Measurements from ENCODE around the gene MRPS25.

MRPS25 gene

GRCh38 chr3:15042936-15043335 is 22.2 kb downstream of the MRPS25 start:
- WGBS, result 100% methylated on average over 3 of the region's 3 CpGs
- Histone ChIP-seq H3K9me3 (ENCODE audit: insufficient read depth, low read depth, low read length) (no peaks in the 10 kb centered on the region), H3K27ac (ENCODE audit: low read depth, low read length) (no peak overlapping the region), H3K27me3 (ENCODE audit: insufficient read depth, low read length) (no peaks in the 10 kb centered on the region), H3K4me1 (ENCODE audit: insufficient read depth, low read length) (no peaks in the 10 kb centered on the region), H3K9ac (ENCODE audit: low read depth, low read length) (no peak overlapping the region), H3K4me3 (ENCODE audit: low read length) (no peak overlapping the region), H3K36me3 (ENCODE audit: insufficient read depth, low read length) (peaks cover 100% of the 10 kb centered on the region)

- Histone ChIP-seq H3K9ac (ENCODE audit: low read depth, low read length) (no peak overlapping the region), H3K4me1 (ENCODE audit: insufficient read depth, low read length) (no peaks in the 10 kb centered on the region), H3K36me3 (ENCODE audit: insufficient read depth, low read length) (peaks cover 100% of the 10 kb centered on the region), H3K27me3 (ENCODE audit: insufficient read depth, low read length) (no peaks in the 10 kb centered on the region), H3K4me3 (ENCODE audit: low read length) (no peak overlapping the region), H3K9me3 (ENCODE audit: insufficient read depth, low read depth, low read length) (no peaks in the 10 kb centered on the region), H3K27ac (ENCODE audit: low read depth, low read length) (no peak overlapping the region)
- 98% methylated on average over 3 of the region's 3 CpGs for WGBS
Measured at GRCh38 chr3:15041950-15042349, 23.2 kb downstream of the MRPS25 start.

GRCh38 chr3:15040844-15041243 is 24.3 kb downstream of the MRPS25 start:
- H3K27me3 ChIP-seq (ENCODE audit: insufficient read depth, low read length), result no peaks in the 10 kb centered on the region
- H3K9me3 ChIP-seq (ENCODE audit: insufficient read depth, low read depth, low read length), result no peaks in the 10 kb centered on the region
- no peak overlapping the region for H3K4me3 ChIP-seq (ENCODE audit: low read length)
- no peaks in the 10 kb centered on the region for H3K4me1 ChIP-seq (ENCODE audit: insufficient read depth, low read length)
- no peak overlapping the region for H3K9ac ChIP-seq (ENCODE audit: low read depth, low read length)
- WGBS, result 93% methylated on average over 3 of the region's 3 CpGs
- peaks cover 98% of the 10 kb centered on the region for H3K36me3 ChIP-seq (ENCODE audit: insufficient read depth, low read length)
- H3K27ac ChIP-seq (ENCODE audit: low read depth, low read length), result no peak overlapping the region

GRCh38 chr3:15038306-15038705 is 26.8 kb downstream of the MRPS25 start:
- Histone ChIP-seq H3K27me3 (ENCODE audit: insufficient read depth, low read length) (no peaks in the 10 kb centered on the region), H3K4me1 (ENCODE audit: insufficient read depth, low read length) (no peaks in the 10 kb centered on the region), H3K36me3 (ENCODE audit: insufficient read depth, low read length) (peaks cover 96% of the 10 kb centered on the region), H3K9ac (ENCODE audit: low read depth, low read length) (no peak overlapping the region), H3K27ac (ENCODE audit: low read depth, low read length) (no peak overlapping the region), H3K4me3 (ENCODE audit: low read length) (no peak overlapping the region), H3K9me3 (ENCODE audit: insufficient read depth, low read depth, low read length) (no peaks in the 10 kb centered on the region)
- 94% methylated on average over 6 of the region's 6 CpGs for WGBS

- Histone ChIP-seq H3K9me3 (ENCODE audit: insufficient read depth, low read depth, low read length) (no peaks in the 10 kb centered on the region), H3K4me1 (ENCODE audit: insufficient read depth, low read length) (no peaks in the 10 kb centered on the region), H3K27me3 (ENCODE audit: insufficient read depth, low read length) (no peaks in the 10 kb centered on the region), H3K9ac (ENCODE audit: low read depth, low read length) (no peak overlapping the region), H3K4me3 (ENCODE audit: low read length) (no peak overlapping the region), H3K27ac (ENCODE audit: low read depth, low read length) (no peak overlapping the region), H3K36me3 (ENCODE audit: insufficient read depth, low read length) (peaks cover 95% of the 10 kb centered on the region)
- 95% methylated on average over 3 of the region's 3 CpGs for WGBS
Measured at GRCh38 chr3:15033103-15033502, 32.0 kb downstream of the MRPS25 start.

- Histone ChIP-seq H3K4me1 (ENCODE audit: insufficient read depth, low read length) (no peaks in the 10 kb centered on the region), H3K4me3 (ENCODE audit: low read length) (no peak overlapping the region), H3K36me3 (ENCODE audit: insufficient read depth, low read length) (peaks cover 91% of the 10 kb centered on the region), H3K9ac (ENCODE audit: low read depth, low read length) (no peak overlapping the region), H3K9me3 (ENCODE audit: insufficient read depth, low read depth, low read length) (no peaks in the 10 kb centered on the region), H3K27me3 (ENCODE audit: insufficient read depth, low read length) (no peaks in the 10 kb centered on the region), H3K27ac (ENCODE audit: low read depth, low read length) (no peak overlapping the region)
- WGBS, result 93% methylated on average over 2 of the region's 2 CpGs
Measured at GRCh38 chr3:15032650-15033049, 32.5 kb downstream of the MRPS25 start.

GRCh38 chr3:15029625-15030024 is 35.5 kb downstream of the MRPS25 start:
- 0 out of 2 replicates have a peak, but pooled peaks cover 4% of the 10 kb centered on the region for H3K4me1 ChIP-seq (ENCODE audit: insufficient read depth, low read length)
- H3K9me3 ChIP-seq (ENCODE audit: insufficient read depth, low read depth, low read length), result no peaks in the 10 kb centered on the region
- H3K9ac ChIP-seq (ENCODE audit: low read depth, low read length), result no peak overlapping the region
- no peaks in the 10 kb centered on the region for H3K27me3 ChIP-seq (ENCODE audit: insufficient read depth, low read length)
- no peak overlapping the region for H3K4me3 ChIP-seq (ENCODE audit: low read length)
- H3K27ac ChIP-seq (ENCODE audit: low read depth, low read length), result no peak overlapping the region
- H3K36me3 ChIP-seq (ENCODE audit: insufficient read depth, low read length), result peaks cover 90% of the 10 kb centered on the region

GRCh38 chr3:15023719-15024118 is 41.4 kb downstream of the MRPS25 start:
- Histone ChIP-seq H3K27me3 (ENCODE audit: insufficient read depth, low read length) (no peaks in the 10 kb centered on the region), H3K36me3 (ENCODE audit: insufficient read depth, low read length) (peaks cover 87% of the 10 kb centered on the region), H3K4me1 (ENCODE audit: insufficient read depth, low read length) (0 out of 2 replicates have a peak, but pooled peaks cover 4% of the 10 kb centered on the region), H3K4me3 (ENCODE audit: low read length) (no peak overlapping the region), H3K27ac (ENCODE audit: low read depth, low read length) (no peak overlapping the region), H3K9me3 (ENCODE audit: insufficient read depth, low read depth, low read length) (no peaks in the 10 kb centered on the region), H3K9ac (ENCODE audit: low read depth, low read length) (no peak overlapping the region)
- WGBS, result 100% methylated on average over 2 of the region's 2 CpGs

- no peaks in the 10 kb centered on the region for H3K27me3 ChIP-seq (ENCODE audit: insufficient read depth, low read length)
- H3K9me3 ChIP-seq (ENCODE audit: insufficient read depth, low read depth, low read length), result no peaks in the 10 kb centered on the region
- H3K4me3 ChIP-seq (ENCODE audit: low read length), result no peak overlapping the region
- H3K4me1 ChIP-seq (ENCODE audit: insufficient read depth, low read length), result 0 out of 2 replicates have a peak, but pooled peaks cover 4% of the 10 kb centered on the region
- 90% methylated on average over 5 of the region's 5 CpGs for WGBS
- H3K27ac ChIP-seq (ENCODE audit: low read depth, low read length), result no peak overlapping the region
- no peak overlapping the region for H3K9ac ChIP-seq (ENCODE audit: low read depth, low read length)
- peaks cover 86% of the 10 kb centered on the region for H3K36me3 ChIP-seq (ENCODE audit: insufficient read depth, low read length)
Measured at GRCh38 chr3:15023249-15023648, 41.9 kb downstream of the MRPS25 start.

GRCh38 chr3:15017191-15017590 is 47.9 kb downstream of the MRPS25 start:
- WGBS, result 95% methylated on average over 2 of the region's 2 CpGs
- H3K27me3 ChIP-seq (ENCODE audit: insufficient read depth, low read length), result no peaks in the 10 kb centered on the region
- H3K27ac ChIP-seq (ENCODE audit: low read depth, low read length), result no peak overlapping the region
- H3K4me1 ChIP-seq (ENCODE audit: insufficient read depth, low read length), result no peaks in the 10 kb centered on the region
- H3K36me3 ChIP-seq (ENCODE audit: insufficient read depth, low read length), result peaks cover 92% of the 10 kb centered on the region
- no peaks in the 10 kb centered on the region for H3K9me3 ChIP-seq (ENCODE audit: insufficient read depth, low read depth, low read length)
- H3K4me3 ChIP-seq (ENCODE audit: low read length), result no peak overlapping the region
- no peak overlapping the region for H3K9ac ChIP-seq (ENCODE audit: low read depth, low read length)

- Histone ChIP-seq H3K9me3 (ENCODE audit: insufficient read depth, low read depth, low read length) (no peaks in the 10 kb centered on the region), H3K4me3 (ENCODE audit: low read length) (no peak overlapping the region), H3K27ac (ENCODE audit: low read depth, low read length) (no peak overlapping the region), H3K36me3 (ENCODE audit: insufficient read depth, low read length) (peaks cover 81% of the 10 kb centered on the region), H3K27me3 (ENCODE audit: insufficient read depth, low read length) (no peaks in the 10 kb centered on the region), H3K9ac (ENCODE audit: low read depth, low read length) (no peak overlapping the region), H3K4me1 (ENCODE audit: insufficient read depth, low read length) (no peaks in the 10 kb centered on the region)
- 97% methylated on average over 4 of the region's 4 CpGs for WGBS
Measured at GRCh38 chr3:15015456-15015855, 49.7 kb downstream of the MRPS25 start.

GRCh38 chr3:15014606-15015328 is 50.3 kb downstream of the MRPS25 start:
- no peak overlapping the region for H3K9ac ChIP-seq (ENCODE audit: low read depth, low read length)
- 96% methylated on average over 3 of the region's 3 CpGs for WGBS
- no peaks in the 10 kb centered on the region for H3K9me3 ChIP-seq (ENCODE audit: insufficient read depth, low read depth, low read length)
- no peaks in the 10 kb centered on the region for H3K27me3 ChIP-seq (ENCODE audit: insufficient read depth, low read length)
- no peak overlapping the region for H3K4me3 ChIP-seq (ENCODE audit: low read length)
- H3K4me1 ChIP-seq (ENCODE audit: insufficient read depth, low read length), result no peaks in the 10 kb centered on the region
- no peak overlapping the region for H3K27ac ChIP-seq (ENCODE audit: low read depth, low read length)
- H3K36me3 ChIP-seq (ENCODE audit: insufficient read depth, low read length), result peaks cover 77% of the 10 kb centered on the region
